Heart right ventricle (tissue), 16 donors: Measurements from ENCODE around the gene DNAH14. TPM values are rescaled to one million over a fixed set of nuclear protein-coding genes. Genes with fewer than 3 reads are reported as not detected.
"Not testable (repeated sequence)": the region's sequence is repeated elsewhere in the genome, so short reads cannot be mapped to it uniquely, and the experiment has no call there.

Experiments used
- ATAC-seq, 8 donors: fragments of 200-7000 bp; cut with Tn5 transposase; one replicate each; pipeline ENCODE4 v1.9.1; 2020; ENCODE audit warnings: mild to moderate bottlenecking in 8 of 8, moderate library complexity in 8 of 8, moderate number of reproducible peaks in 1 of 8
- DNase-seq, 2 donors: peaks; one replicate each; pipeline ENCODE4 v3.0.0-alpha.2; 2020
- H3K27ac ChIP-seq, 10 donors: fragments of 200-600 bp; sonication (generic) in 2 of 10; one replicate each; pipeline versions ENCODE4 v1.5.0 to v1.8.0; 2020 to 2022; ENCODE audit warnings: mild to moderate bottlenecking in 3 of 10
- H3K27me3 ChIP-seq, 7 donors: fragments of 200-600 bp; one replicate each; pipeline ENCODE4 v1.8.0; 2021 to 2022; ENCODE audit warnings: mild to moderate bottlenecking in 2 of 7
- H3K36me3 ChIP-seq, 9 donors: fragments of 200-600 bp; sonication (generic) in 1 of 9; one replicate each; pipeline versions ENCODE4 v1.5.0 to v1.8.0; 2020 to 2022; ENCODE audit warnings: mild to moderate bottlenecking in 2 of 9
- H3K4me1 ChIP-seq, 9 donors: fragments of 200-600 bp; sonication (generic) in 1 of 9; one replicate each; pipeline versions ENCODE4 v1.5.0 to v1.8.0; 2020 to 2022; ENCODE audit warnings: mild to moderate bottlenecking in 4 of 9
- H3K4me3 ChIP-seq, 10 donors: fragments of 200-600 bp; sonication (generic) in 2 of 10; one replicate each; pipeline versions ENCODE4 v1.5.0 to v1.8.0; 2020 to 2022; ENCODE audit warnings: mild to moderate bottlenecking in 7 of 10, moderate library complexity in 2 of 10
- H3K9me3 ChIP-seq, 11 donors: fragments of 200-600 bp in 10 of 11; sonication (generic) in 2 of 11; one replicate each; pipeline versions ENCODE4 v1.5.0 to v1.8.0; 2013 to 2022; ENCODE audit warnings: mild to moderate bottlenecking in 2 of 11, control low read depth in 1 of 11, moderate library complexity in 1 of 11
- WGBS, 2 donors: extraction: QIAGEN DNeasy Blood & Tissue Kit; methylation state at CpG; one replicate each; pipeline ENCODE4 v1.1.7; 2013; ENCODE audit warnings: inconsistent platforms in 1 of 2; 5-methylcytosine and 5-hydroxymethylcytosine counted together
- intact Hi-C, 10 donors: fragments of 100-400 bp; cut with DNase I; formaldehyde crosslinking; loops; one replicate each; pipeline versions ENCODE4 v1.11.1 to v1.14.2; 2022
- polyA plus RNA-seq, 2 donors: library from polyadenylated mRNA; stranded (reverse); fragments of 200-250 nt; gene quantifications; one replicate each; pipeline ENCODE4 v1.2.3, GENCODE V29; 2013
- total RNA-seq, 10 donors: library from RNA; stranded (reverse); fragmentation: NEBNext Ultra II Directional in 3 of 10; extraction: Animal tissue kit (Norgen Biotek cat#: 25700) in 3 of 10; gene quantifications; one replicate each; pipeline versions ENCODE4 v1.2.1 to v1.2.4, GENCODE V29; 2021 to 2023
- TF ChIP-seq, protein P1 (sequence below), 9 donors: fragments of 200-600 bp; sonication (generic) in 2 of 9; IDR thresholded peaks; one replicate each; pipeline versions ENCODE4 v1.5.0 to v1.8.0; 2021 to 2022; ENCODE audit warnings: antibody characterized with exemption in 9 of 9, mild to moderate bottlenecking in 5 of 9, moderate library complexity in 1 of 9
- donor health status: Arrhythmogenic right ventricular cardiomyopathy.
- donor health status: ischemic (EF 13 %, LVEDD 7.1; RV severe dilation, severe dysfunction).
- donor health status: healthy with polysubstance abuse.
- donor health status: DM: no; HTN: yes; CAD: no.
- donor health status: DM: no; HTN: no; CAD: no.
- donor health status: ischemic (EF 25% LVEDD 6.9; RV normal size, moderate dysfunction).
- donor health status: ischemic (EF 25% LVEDD 5.7; RV mildly dilated, moderate dysfunction).
- donor health status: healthy.
- donor health status: DM: yes; HTN: yes; CAD: no.
- donor health status: Ischemic cardiomyopathy.
- donor health status: ischemic (EF 35%, LVEDD 5.7; RV mildly dilated, moderate dysfunction).
- donor health status: nonischemic (EF 11% LVEDD 7.7; RV severe dilation, severe dysfunction).
- donor health status: DM: yes; HTN: yes; CAD: no.
- donor health status: PGD.
- donor health status: ischemic (EF 29% LVEDD 5.4; RV normal size, mild dysfunction).
- donor health status: nonischemic (EF 23%, LVEDD 6.1; RV moderate dilation, normal function).

DNAH14 gene
- total and polyA plus RNA-seq, 12 donors: 0.12 to 8.0 (median 2.0) TPM

DNA sequence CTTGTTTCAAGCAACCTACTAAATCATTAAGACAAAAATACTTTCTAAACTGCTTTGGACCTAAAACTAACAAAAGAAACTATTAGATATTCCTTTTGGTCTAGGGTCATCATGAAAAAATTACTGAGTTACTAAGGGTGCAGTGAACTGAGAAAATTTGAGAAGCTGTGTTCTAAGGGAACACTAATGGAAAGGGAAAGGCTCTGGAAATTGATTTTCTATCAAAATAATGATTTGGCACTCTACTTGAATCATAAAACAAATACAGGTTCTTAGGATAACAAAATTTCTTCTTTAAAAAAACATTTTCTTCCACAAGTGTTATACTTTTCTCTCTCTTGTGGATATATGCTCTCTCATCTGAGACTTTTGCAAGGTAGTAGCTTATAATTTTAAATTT is 213.5 kb downstream of the DNAH14 start:
- Histone ChIP-seq H3K36me3 (no peaks in the 10 kb centered on the region), H3K9me3 (peaks cover 0 to 5% (median 0%) of the 10 kb centered on the region in 11 donors), H3K27me3 (no peaks in the 10 kb centered on the region), H3K4me1 (no peaks in the 10 kb centered on the region), H3K4me3 (no peak overlapping the region), H3K27ac (no peak overlapping the region)
- no peak for DNase-seq
- ATAC-seq: no peak
- intact Hi-C loops: no loop called here
- TF ChIP-seq, protein P1, sequence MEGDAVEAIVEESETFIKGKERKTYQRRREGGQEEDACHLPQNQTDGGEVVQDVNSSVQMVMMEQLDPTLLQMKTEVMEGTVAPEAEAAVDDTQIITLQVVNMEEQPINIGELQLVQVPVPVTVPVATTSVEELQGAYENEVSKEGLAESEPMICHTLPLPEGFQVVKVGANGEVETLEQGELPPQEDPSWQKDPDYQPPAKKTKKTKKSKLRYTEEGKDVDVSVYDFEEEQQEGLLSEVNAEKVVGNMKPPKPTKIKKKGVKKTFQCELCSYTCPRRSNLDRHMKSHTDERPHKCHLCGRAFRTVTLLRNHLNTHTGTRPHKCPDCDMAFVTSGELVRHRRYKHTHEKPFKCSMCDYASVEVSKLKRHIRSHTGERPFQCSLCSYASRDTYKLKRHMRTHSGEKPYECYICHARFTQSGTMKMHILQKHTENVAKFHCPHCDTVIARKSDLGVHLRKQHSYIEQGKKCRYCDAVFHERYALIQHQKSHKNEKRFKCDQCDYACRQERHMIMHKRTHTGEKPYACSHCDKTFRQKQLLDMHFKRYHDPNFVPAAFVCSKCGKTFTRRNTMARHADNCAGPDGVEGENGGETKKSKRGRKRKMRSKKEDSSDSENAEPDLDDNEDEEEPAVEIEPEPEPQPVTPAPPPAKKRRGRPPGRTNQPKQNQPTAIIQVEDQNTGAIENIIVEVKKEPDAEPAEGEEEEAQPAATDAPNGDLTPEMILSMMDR (IDR thresholded peaks at IDR 0.05): no peak

- H3K36me3 ChIP-seq: no peaks in the 10 kb centered on the region
- no peak for DNase-seq
- intact Hi-C loops: no loop called here
- no peak overlapping the region for H3K4me3 ChIP-seq
- no peaks in the 10 kb centered on the region for H3K27me3 ChIP-seq
- H3K9me3 ChIP-seq: peaks cover 0 to 5% (median 0%) of the 10 kb centered on the region in 11 donors
- TF ChIP-seq, protein P1 (IDR thresholded peaks at IDR 0.05): no peak
- no peak for ATAC-seq
- no peaks in the 10 kb centered on the region for H3K4me1 ChIP-seq
- WGBS, 2 donors: 68 to 83% methylated on average over 5 of the region's 5 CpGs
- H3K27ac ChIP-seq: no peak overlapping the region
Measured at GRCh38 chr1:225146478-225146877, 217.0 kb downstream of the DNAH14 start.

- H3K36me3 ChIP-seq, H3K9me3 ChIP-seq, H3K27me3 ChIP-seq, H3K4me3 ChIP-seq, H3K4me1 ChIP-seq, ATAC-seq, H3K27ac ChIP-seq, DNase-seq, intact Hi-C loops: not testable (repeated sequence)
Measured at GRCh38 chr1:225147791-225148190, 218.3 kb downstream of the DNAH14 start.

DNA sequence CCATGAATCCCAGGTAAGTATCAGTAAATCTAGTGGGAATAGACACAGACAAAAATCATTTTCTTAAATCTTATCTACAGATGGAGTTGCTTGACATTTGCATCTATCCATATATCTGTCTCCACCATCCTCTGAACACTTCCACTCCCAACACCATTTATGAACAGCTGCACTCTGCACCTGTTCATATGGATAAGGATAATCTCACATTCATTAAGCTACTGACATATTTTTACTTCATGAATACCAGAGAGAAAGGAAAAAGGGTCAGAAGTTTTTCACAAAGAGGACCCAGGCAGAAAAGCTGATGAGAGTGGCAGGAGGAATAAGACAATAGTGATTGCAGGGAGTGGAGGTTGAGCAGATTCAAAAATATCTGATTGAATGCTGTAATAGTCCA is 222.6 kb downstream of the DNAH14 start:
- Histone ChIP-seq H3K4me3 (no peak overlapping the region), H3K9me3 (peaks cover 0 to 5% (median 0%) of the 10 kb centered on the region in 11 donors), H3K36me3 (no peaks in the 10 kb centered on the region), H3K27me3 (no peaks in the 10 kb centered on the region), H3K4me1 (no peaks in the 10 kb centered on the region), H3K27ac (no peak overlapping the region)
- no peak for DNase-seq
- ATAC-seq: no peak
- intact Hi-C loops: no loop called here
- TF ChIP-seq, protein P1 (IDR thresholded peaks at IDR 0.05): no peak

- Histone ChIP-seq H3K27me3 (no peaks in the 10 kb centered on the region), H3K27ac (no peak overlapping the region), H3K9me3 (no peaks in the 10 kb centered on the region), H3K36me3 (no peaks in the 10 kb centered on the region), H3K4me3 (no peak overlapping the region), H3K4me1 (no peaks in the 10 kb centered on the region)
- ATAC-seq (no peak), DNase-seq (no peak)
- intact Hi-C loops: no loop called here
- WGBS, 2 donors: 75 to 88% methylated on average over 1 of the region's 1 CpG
- TF ChIP-seq, protein P1 (IDR thresholded peaks at IDR 0.05): no peak
Measured at GRCh38 chr1:225155555-225155954, 226.1 kb downstream of the DNAH14 start.
